Spinal cord (tissue), 10 donors: ENCODE results near the gene HDAC8. TPM values are rescaled to one million over a fixed set of nuclear protein-coding genes. Genes with fewer than 3 reads are reported as not detected.

Experiments
- DNase-seq, 6 donors: peaks; one replicate each; pipeline versions ENCODE4 v3.0.0 to v3.0.0-alpha.2; 2013 to 2015; ENCODE audit warnings: low spot score in 6 of 6, low read depth in 4 of 6
- H3K27ac ChIP-seq: one replicate; pipeline ENCODE4 v1.5.1; 2013; ENCODE audit warnings: low read depth, low read length, control low read depth
- H3K27me3 ChIP-seq: one replicate; pipeline ENCODE4 v1.6.1; 2013; ENCODE audit warnings: low read length; ENCODE audit not compliant: control insufficient read depth, insufficient read depth
- H3K36me3 ChIP-seq: one replicate; pipeline ENCODE4 v1.6.1; 2013; ENCODE audit warnings: low read length; ENCODE audit not compliant: control insufficient read depth, insufficient read depth
- H3K4me1 ChIP-seq: one replicate; pipeline ENCODE4 v1.6.1; 2013; ENCODE audit warnings: low read length; ENCODE audit not compliant: control insufficient read depth, insufficient read depth
- H3K4me3 ChIP-seq: one replicate; pipeline ENCODE4 v1.5.1; 2013; ENCODE audit warnings: low read depth, low read length, control low read depth
- H3K9me3 ChIP-seq: one replicate; pipeline ENCODE4 v1.6.1; 2013; ENCODE audit warnings: low read length; ENCODE audit not compliant: control insufficient read depth, insufficient read depth
- WGBS: methylation state at CpG from one replicate; pipeline ENCODE4 v1.1.5; 2013; ENCODE audit warnings: missing lambda C conversion rate; ENCODE audit not compliant: insufficient coverage; 5-methylcytosine and 5-hydroxymethylcytosine counted together
- polyA plus RNA-seq, 2 donors: library from polyadenylated mRNA; unstranded; fragments of 120-200 nt; gene quantifications; one replicate each; pipeline ENCODE4 v1.2.1, GENCODE V29; 2013; ENCODE audit not compliant: insufficient read length in 2 of 2
- total RNA-seq, 2 donors: library from RNA; depleted of rRNA in 1 of 2; stranded (reverse); fragments of 120-200 nt in 1 of 2; fragments of >200 nt in 1 of 2; gene quantifications; one replicate each; pipeline versions ENCODE4 v1.2.3 to v1.2.4, GENCODE V29; 2013 to 2014
- donor health status: healthy.

The HDAC8 gene
- total and polyA plus RNA-seq, 4 donors = 30.6 to 37.0 (median 34.9) TPM

DNA sequence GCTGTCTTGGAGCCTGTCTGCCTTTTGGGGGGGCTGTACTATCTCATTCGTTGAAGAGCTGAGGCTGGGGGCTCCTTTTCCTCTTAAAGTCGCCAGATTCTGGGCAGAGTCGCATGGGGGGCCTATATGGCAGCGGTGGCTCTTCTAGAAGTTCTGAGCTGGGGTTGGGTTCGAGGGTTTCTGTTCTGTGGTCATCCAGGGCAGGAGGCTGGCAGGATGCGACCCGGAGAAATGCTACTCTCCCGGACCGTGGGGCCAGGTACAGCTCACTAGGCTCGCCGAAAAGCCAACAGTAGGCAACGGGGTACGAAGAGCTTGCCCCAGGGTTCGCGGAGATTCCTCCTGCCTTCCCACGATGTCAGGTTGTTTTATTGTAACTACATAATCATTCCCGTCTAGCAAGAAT is 265.0 kb downstream of the HDAC8 start:
- peak in 1 of 6 donors; percentile 10 for DNase-seq
- H3K27me3 ChIP-seq = peaks cover 87% of the 10 kb centered on the region

DNA sequence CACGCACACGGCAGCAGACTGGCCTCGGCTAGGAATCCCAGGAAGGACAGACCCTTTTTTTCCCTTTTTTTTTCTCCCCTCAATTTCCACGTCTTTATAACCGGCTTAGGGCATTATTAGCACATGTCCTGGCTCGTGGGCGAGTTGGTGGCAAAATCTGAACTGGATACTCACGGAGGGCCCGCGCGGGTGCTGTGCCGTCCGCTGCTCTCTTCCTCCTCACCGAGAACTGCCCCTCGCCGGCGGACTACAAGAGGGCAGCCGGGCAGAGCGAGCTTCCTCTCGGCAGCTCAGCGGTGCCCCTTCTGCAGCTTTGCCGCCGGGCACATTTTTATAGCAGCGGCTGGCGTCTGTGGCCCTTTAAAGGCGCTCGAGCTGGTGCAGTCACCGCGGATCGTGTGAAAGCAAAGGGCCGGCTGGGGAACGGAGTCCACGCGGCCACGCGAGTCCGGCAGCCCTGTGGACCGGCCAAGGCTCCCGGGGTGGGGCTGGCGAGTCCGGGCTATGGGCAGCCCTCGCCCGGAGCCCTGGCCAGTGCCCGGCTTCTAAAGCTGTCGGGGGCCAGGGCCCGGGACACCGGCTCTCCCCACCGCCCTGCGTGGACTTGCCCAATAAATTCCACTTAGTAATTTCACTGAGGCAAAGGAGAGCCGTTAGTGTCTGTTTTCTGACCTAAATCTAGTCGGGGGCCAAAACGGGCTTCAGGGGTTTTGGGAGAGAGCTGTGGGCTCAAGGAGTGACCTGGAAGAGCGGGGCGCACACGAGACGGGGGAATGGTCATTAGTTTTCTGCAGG is 265.6 kb downstream of the HDAC8 start:
- no peak overlapping the region for H3K27ac ChIP-seq
- WGBS = 5% methylated on average over 56 of the region's 56 CpGs
- peak in 5 of 6 donors; percentile 45 to 92 (median 70) for DNase-seq

More for the DNA sequence above, 265.0 kb downstream of the HDAC8 start:
- no peaks in the 10 kb centered on the region for H3K9me3 ChIP-seq
- peaks cover 41% of the 10 kb centered on the region for H3K4me1 ChIP-seq
- 15% methylated on average over 13 of the region's 17 CpGs for WGBS
- H3K36me3 ChIP-seq = no peaks in the 10 kb centered on the region
- peak overlapping the region; percentile 57 for H3K4me3 ChIP-seq
- no peak overlapping the region for H3K27ac ChIP-seq

DNA sequence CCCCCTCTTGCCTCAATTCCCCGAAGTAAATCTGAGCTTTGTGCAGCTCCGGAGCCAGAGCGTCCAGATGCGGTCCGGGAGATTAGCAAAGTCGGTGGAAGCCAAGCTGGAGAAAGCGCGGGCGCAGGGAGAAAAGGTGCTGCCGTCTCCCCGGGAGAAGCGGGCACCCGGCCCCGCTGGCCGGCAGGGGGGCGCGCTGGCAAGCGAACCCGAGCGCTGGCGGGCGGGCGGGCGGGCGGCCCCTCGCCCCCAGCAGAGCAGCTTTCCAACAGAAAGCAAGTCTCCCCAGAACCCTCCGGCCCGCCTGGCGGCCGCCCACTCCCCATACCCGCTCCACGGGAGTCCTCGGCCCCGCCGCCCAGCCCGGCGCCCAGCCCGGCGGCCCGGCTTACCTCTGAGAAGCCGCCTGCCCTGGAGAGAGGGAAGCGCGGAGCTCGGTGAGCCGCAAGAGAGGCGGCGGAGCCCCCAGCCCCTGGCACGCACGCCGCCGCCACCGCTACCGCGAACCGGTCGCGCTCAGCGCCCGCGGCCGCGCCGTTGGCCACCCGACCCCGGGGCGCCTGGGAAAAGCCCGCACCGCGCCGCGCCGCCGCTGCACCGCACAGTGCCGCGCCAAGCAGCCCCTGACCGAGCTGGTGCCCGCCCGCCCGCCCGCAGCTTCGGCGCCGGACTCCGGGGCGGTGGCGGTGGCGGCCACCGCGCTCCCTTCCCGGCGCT is 266.4 kb downstream of the HDAC8 start:
- peak in 2 of 6 donors; percentile 10 to 38 for DNase-seq
- no peak overlapping the region for H3K27ac ChIP-seq

More for the DNA sequence above, 265.6 kb downstream of the HDAC8 start:
- H3K4me1 ChIP-seq = peaks cover 41% of the 10 kb centered on the region
- peaks cover 87% of the 10 kb centered on the region for H3K27me3 ChIP-seq
- peak overlapping the region; percentile 57 for H3K4me3 ChIP-seq
- no peaks in the 10 kb centered on the region for H3K9me3 ChIP-seq
- H3K36me3 ChIP-seq = no peaks in the 10 kb centered on the region

DNA sequence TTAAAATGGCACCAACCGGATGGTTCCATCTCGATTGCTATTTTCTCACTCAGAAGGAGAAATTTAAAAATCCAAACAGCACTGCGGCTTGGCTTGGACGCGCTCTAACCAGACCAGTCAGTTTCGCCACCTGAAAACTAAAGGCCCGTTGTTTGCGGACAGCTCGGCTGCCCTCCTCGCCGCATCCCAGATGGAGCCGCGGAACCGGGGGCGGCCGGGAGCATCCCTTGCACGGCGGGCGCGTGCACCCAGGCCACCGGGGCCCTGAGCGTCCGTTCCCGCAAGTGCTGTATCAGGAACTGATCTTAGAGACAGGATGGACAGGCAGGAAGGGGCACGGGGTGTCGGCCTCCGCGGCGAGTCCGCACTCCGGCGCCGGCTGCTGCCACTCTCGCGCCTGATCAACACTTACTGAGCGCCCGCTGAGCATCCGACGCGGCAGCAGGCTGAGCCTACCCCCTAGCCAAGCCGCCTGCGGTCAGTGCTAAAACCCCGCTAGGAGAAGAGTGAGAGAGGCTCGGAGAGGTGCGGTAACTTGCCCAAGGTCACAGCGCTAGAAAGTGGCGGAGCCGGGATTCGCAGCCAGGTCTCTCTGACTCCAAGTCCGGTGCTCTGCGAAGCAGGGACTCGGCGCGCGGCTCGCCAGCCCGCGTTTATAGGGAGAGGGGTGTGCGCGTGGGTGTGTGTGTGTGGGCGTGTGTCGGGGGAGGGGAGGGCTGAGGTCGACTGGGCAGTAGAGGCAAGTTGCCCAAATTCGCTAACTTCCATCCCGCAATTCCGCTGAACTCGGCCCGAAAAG is 267.2 kb downstream of the HDAC8 start, which contains the start of gene CITED1:
TSS of gene CITED1 (minus strand) at position 629 of the 799 bp plus-strand sequence. CDS start 3,045 bp downstream, outside the sequence.
- Histone ChIP-seq H3K4me3 (peak within 1 kb of the TSS; percentile 57), H3K36me3 (no peaks in the 10 kb centered on the region), H3K9me3 (no peaks in the 10 kb centered on the region), H3K27ac (no peak within 1 kb of the TSS), H3K27me3 (peaks cover 95% of the 10 kb centered on the region), H3K4me1 (peaks cover 41% of the 10 kb centered on the region)
- 7% methylated on average over 53 of the region's 68 CpGs for WGBS
- peak in 2 of 6 donors; percentile 9 to 44 for DNase-seq

More for the DNA sequence above, 266.4 kb downstream of the HDAC8 start:
- Histone ChIP-seq H3K4me3 (peak overlapping the region; percentile 57), H3K27me3 (peaks cover 88% of the 10 kb centered on the region), H3K9me3 (no peaks in the 10 kb centered on the region), H3K4me1 (peaks cover 41% of the 10 kb centered on the region), H3K36me3 (no peaks in the 10 kb centered on the region)
- 2% methylated on average over 92 of the region's 92 CpGs for WGBS

DNA sequence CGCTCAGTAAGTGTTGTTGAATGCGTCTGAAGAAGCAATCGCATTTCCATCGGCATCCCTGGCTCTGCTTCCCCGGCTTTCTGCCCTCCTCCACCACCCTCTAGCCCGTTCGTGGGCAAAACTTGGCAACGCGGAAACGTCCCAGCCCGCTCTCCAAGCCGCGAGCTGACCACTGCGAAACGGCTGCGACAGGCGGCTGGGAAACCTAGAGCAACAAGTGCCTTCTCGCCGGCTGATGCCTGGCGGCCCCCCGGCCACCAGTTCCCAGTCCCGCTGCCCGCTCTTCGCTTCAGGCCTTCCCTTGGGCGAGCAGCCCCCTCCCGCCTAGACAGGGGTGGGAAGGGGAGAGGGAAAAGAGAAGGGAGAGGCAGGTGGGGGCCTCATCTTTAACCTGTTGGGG is 267.8 kb downstream of the HDAC8 start:
- Histone ChIP-seq H3K4me3 (peak overlapping the region; percentile 45), H3K4me1 (peaks cover 41% of the 10 kb centered on the region), H3K9me3 (no peaks in the 10 kb centered on the region), H3K27me3 (peaks cover 95% of the 10 kb centered on the region), H3K27ac (no peak overlapping the region), H3K36me3 (no peaks in the 10 kb centered on the region)
- 5% methylated on average over 26 of the region's 26 CpGs for WGBS
- DNase-seq = peak in 2 of 6 donors; percentile 20 to 21

DNA sequence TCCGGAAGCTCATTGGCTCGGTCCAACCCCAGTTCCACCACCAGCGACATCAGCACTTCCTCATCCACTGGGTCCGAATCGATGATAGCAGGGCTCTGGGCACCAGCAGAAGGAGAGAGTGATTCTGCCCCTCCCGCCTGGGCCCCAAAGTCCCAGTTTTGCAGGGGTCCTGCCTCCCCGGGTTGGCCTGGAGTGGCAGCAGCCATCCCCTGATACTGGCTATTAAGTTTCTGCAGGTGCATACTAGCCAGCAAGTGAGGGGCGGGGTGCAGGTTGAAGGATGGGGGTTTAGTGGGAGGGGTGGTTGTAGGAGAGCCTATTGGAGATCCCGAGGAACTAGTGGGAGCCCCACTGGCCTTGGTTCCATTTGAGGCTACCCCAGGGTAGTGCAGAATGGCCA is 270.9 kb downstream of the HDAC8 start:
- Histone ChIP-seq H3K9me3 (no peaks in the 10 kb centered on the region), H3K27me3 (peaks cover 90% of the 10 kb centered on the region), H3K27ac (no peak overlapping the region), H3K36me3 (no peaks in the 10 kb centered on the region), H3K4me3 (no peak overlapping the region), H3K4me1 (peaks cover 17% of the 10 kb centered on the region)
- DNase-seq = no peak
- 78% methylated on average over 9 of the region's 9 CpGs for WGBS

DNA sequence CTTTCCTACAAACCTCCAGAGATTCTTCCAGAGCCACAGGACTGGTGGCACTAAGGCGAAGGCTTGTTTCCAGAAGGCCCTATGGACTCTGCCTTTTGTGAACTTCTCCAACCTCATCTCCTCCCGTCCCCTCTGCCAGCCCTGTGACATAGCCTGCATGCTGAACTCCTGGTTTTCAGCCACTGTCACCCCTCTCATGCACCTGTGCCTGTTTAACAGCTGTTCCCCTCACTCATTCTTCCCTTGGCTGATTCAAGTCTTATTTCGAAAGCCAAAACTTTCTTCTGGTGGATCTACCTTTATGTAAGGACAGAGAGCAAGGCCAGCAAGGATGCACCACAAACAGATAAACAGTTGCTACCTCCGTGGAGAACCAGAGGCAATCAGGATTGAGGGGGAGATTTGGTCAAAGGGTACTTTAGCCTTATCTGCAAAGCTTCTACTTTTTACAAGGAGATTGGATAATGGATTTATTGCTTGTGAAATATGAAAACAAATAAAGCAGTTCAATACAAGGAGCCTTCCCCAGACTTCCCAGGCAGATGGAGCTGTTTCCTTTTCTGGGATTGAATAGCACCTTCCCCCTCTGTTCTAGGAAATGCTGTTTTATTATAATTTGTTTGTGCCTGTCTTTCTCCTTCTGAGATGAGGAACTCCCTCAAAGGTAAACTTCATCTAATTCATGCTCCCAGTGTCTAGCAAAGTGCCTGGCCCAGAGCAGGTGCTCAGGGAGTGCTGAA is 272.6 kb downstream of the HDAC8 start:
- no peaks in the 10 kb centered on the region for H3K36me3 ChIP-seq
- DNase-seq = no peak
- peaks cover 85% of the 10 kb centered on the region for H3K27me3 ChIP-seq
- no peak overlapping the region for H3K4me3 ChIP-seq
- WGBS = 64% methylated on average over 3 of the region's 4 CpGs
- no peak overlapping the region for H3K27ac ChIP-seq
- no peaks in the 10 kb centered on the region for H3K9me3 ChIP-seq
- peaks cover 7% of the 10 kb centered on the region for H3K4me1 ChIP-seq

DNA sequence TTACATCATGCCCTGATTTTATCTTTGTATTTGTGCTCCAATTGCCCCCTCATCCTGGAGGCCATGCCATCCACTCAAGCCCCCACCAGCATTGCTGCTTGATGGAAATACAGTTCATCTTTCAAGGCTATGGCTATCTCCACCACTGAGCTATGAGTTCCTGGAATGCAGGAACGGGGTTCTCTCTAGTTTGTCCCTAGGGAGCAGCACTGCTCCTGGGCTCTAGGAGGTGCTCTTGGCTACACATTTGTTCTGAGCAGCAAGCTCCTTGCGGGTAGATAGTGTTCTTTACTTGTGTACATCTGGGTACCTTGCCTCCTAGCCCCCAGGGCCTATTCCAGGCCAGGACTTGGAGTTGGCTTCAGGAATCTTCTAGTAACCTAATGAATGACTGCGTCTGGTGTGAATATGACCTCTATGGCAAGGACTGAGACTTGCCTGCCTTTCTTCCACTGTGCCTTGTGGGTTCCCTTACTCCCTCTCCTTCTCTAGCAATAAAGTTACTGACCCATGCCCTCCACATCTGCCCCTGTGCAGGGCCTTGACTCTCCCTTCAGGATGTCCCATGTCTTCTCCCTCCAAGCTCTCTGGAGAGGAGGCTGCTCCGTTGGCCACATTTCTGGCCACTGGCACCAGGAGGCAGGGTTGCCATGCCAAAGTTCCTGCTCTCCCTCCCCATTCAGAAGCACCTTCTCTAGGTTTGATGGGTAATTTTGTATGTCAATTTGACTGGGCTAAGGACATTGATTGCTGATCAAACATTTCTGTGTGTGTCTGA is 274.5 kb downstream of the HDAC8 start:
- Histone ChIP-seq H3K4me3 (no peak overlapping the region), H3K27ac (no peak overlapping the region), H3K36me3 (no peaks in the 10 kb centered on the region), H3K4me1 (no peaks in the 10 kb centered on the region), H3K9me3 (no peaks in the 10 kb centered on the region), H3K27me3 (peaks cover 66% of the 10 kb centered on the region)
- DNase-seq = no peak
- WGBS = 23% methylated on average over 2 of the region's 4 CpGs
